Glutamatergic neuron (in vitro differentiated cells): Measurements from ENCODE around the gene CASK. TPM values are rescaled to one million over a fixed set of nuclear protein-coding genes. Genes with fewer than 3 reads are reported as not detected.

ENCODE experiments used
- DNase-seq: peaks from one replicate; pipeline ENCODE4 v3.0.0; 2022
- H3K27ac Mint-ChIP-seq: one replicate; pipeline ENCODE4 v1.8.0; 2020; ENCODE audit warnings: mild to moderate bottlenecking, mixed read lengths, inconsistent platforms; ENCODE audit not compliant: unreplicated experiment
- H3K27me3 Mint-ChIP-seq: one replicate; pipeline ENCODE4 v1.8.0; 2020; ENCODE audit warnings: mild to moderate bottlenecking, moderate library complexity, mixed read lengths, inconsistent platforms; ENCODE audit not compliant: unreplicated experiment
- H3K36me3 Mint-ChIP-seq: one replicate; pipeline ENCODE4 v1.8.0; 2020; ENCODE audit warnings: mild to moderate bottlenecking, mixed read lengths, inconsistent platforms; ENCODE audit not compliant: unreplicated experiment
- H3K4me1 Mint-ChIP-seq: one replicate; pipeline ENCODE4 v1.8.0; 2020; ENCODE audit warnings: mild to moderate bottlenecking, low read depth, mixed read lengths, inconsistent platforms; ENCODE audit not compliant: unreplicated experiment
- H3K4me3 Mint-ChIP-seq: one replicate; pipeline ENCODE4 v1.8.0; 2020; ENCODE audit warnings: mild to moderate bottlenecking, mixed read lengths, inconsistent platforms; ENCODE audit not compliant: unreplicated experiment
- H3K9me3 Mint-ChIP-seq: one replicate; pipeline ENCODE4 v1.8.0; 2020; ENCODE audit warnings: mild to moderate bottlenecking, moderate library complexity, mixed read lengths, inconsistent platforms; ENCODE audit not compliant: unreplicated experiment
- total RNA-seq: library from RNA; stranded (reverse); fragmentation: NEBNext Ultra II Directional; extraction: Animal tissue kit (Norgen Biotek cat#: 25700); gene quantifications from one replicate; pipeline ENCODE4 v1.2.1, GENCODE V29; 2021; ENCODE audit not compliant: unreplicated experiment
- TF ChIP-seq, protein P1 (sequence below): fragments of 200-600 bp; sonication (generic); IDR thresholded peaks from one replicate; pipeline ENCODE4 v1.5.0; 2021; ENCODE audit not compliant: partially characterized antibody, unreplicated experiment

Gene CASK
- total RNA-seq, 1 donor from 2014 or later, result 173 TPM

- no peak overlapping the region for H3K4me3 Mint-ChIP-seq
- H3K36me3 Mint-ChIP-seq, result no peaks in the 10 kb centered on the region
- H3K27ac Mint-ChIP-seq, result no peak overlapping the region
- H3K9me3 Mint-ChIP-seq, result no peaks in the 10 kb centered on the region
- TF ChIP-seq, protein P1, sequence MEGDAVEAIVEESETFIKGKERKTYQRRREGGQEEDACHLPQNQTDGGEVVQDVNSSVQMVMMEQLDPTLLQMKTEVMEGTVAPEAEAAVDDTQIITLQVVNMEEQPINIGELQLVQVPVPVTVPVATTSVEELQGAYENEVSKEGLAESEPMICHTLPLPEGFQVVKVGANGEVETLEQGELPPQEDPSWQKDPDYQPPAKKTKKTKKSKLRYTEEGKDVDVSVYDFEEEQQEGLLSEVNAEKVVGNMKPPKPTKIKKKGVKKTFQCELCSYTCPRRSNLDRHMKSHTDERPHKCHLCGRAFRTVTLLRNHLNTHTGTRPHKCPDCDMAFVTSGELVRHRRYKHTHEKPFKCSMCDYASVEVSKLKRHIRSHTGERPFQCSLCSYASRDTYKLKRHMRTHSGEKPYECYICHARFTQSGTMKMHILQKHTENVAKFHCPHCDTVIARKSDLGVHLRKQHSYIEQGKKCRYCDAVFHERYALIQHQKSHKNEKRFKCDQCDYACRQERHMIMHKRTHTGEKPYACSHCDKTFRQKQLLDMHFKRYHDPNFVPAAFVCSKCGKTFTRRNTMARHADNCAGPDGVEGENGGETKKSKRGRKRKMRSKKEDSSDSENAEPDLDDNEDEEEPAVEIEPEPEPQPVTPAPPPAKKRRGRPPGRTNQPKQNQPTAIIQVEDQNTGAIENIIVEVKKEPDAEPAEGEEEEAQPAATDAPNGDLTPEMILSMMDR, result no peak
- no peak for DNase-seq
- H3K27me3 Mint-ChIP-seq, result peaks cover 5% of the 10 kb centered on the region
- no peaks in the 10 kb centered on the region for H3K4me1 Mint-ChIP-seq
These were observed 411.0 kb downstream of the CASK start for GRCh38 chrX:41512394-41512793.

DNA sequence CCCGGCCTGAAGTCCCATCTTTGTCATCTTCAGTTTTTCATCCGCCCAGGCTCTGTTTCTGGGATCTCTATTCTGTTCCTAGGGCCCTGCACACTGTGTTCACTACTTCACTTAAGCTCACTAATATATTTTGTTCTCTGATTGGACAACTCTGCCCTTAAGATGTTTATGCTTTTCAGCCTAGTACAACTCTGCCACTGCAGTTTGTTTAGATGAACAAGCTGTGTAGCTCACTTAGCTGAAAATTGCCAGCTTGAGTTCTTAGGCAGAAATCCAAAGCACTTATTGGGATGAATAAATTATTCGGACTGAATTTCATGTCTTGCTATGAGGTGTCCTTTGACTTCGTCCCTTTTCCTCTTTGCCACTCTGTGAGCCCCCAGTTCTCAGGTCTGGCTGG is 415.4 kb downstream of the CASK start:
- no peak overlapping the region for H3K27ac Mint-ChIP-seq
- H3K36me3 Mint-ChIP-seq, result no peaks in the 10 kb centered on the region
- TF ChIP-seq, protein P1, result no peak
- H3K4me3 Mint-ChIP-seq, result no peak overlapping the region
- H3K27me3 Mint-ChIP-seq, result no peaks in the 10 kb centered on the region
- DNase-seq, result no peak
- no peaks in the 10 kb centered on the region for H3K4me1 Mint-ChIP-seq
- H3K9me3 Mint-ChIP-seq, result no peaks in the 10 kb centered on the region

DNA sequence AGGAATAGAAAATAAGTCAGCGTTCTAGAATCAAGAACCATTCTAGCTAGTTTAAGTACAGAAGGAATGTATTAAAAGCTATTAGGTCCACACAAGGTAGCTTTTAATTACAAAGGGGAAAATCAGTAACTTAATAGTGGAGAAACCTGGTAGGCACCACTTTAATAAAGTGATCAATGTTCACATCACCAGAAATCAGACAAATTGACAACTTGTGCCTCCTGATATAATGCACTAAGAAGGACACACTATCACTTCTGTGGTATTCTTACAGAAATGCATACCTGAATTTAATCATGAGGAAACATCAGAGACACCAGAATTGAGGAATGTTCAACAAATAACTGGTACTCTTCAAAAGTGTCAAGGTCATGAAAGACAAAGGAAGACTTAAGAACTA is 421.4 kb downstream of the CASK start:
- DNase-seq, result no peak
- TF ChIP-seq, protein P1, result no peak
- Mint-ChIP-seq H3K9me3 (no peaks in the 10 kb centered on the region), H3K27me3 (no peaks in the 10 kb centered on the region), H3K27ac (no peak overlapping the region), H3K4me3 (no peak overlapping the region), H3K36me3 (no peaks in the 10 kb centered on the region), H3K4me1 (no peaks in the 10 kb centered on the region)

GRCh38 chrX:41499984-41500383 is 423.4 kb downstream of the CASK start:
- H3K27me3 Mint-ChIP-seq, result no peaks in the 10 kb centered on the region
- no peaks in the 10 kb centered on the region for H3K9me3 Mint-ChIP-seq

DNA sequence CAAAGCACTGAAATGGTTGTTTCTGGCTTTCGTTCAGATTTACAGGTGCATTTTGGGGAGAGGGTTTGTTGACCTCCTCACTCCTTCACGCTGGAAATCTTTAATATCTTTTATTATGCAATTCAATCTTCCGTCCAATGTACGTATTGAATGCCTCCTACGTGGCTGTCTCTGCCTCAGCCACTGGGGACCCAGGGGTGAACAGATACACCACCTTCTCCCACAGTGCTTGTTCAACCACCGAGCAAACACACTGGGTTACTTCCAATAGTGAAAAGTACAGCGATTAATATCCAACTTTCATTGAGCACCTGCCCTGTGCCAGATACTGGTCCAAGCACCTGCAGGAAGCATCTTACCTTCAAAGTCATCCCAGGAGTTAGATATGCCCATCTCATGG is 424.2 kb downstream of the CASK start:
- no peak for DNase-seq
- Mint-ChIP-seq H3K27me3 (no peaks in the 10 kb centered on the region), H3K27ac (no peak overlapping the region), H3K36me3 (no peaks in the 10 kb centered on the region), H3K9me3 (no peaks in the 10 kb centered on the region), H3K4me1 (no peaks in the 10 kb centered on the region), H3K4me3 (no peak overlapping the region)
- TF ChIP-seq, protein P1, result no peak

More at GRCh38 chrX:41499984-41500383, 423.4 kb downstream of the CASK start:
- Mint-ChIP-seq H3K4me3 (no peak overlapping the region), H3K36me3 (no peaks in the 10 kb centered on the region), H3K4me1 (no peaks in the 10 kb centered on the region), H3K27ac (no peak overlapping the region)
- DNase-seq, result no peak
- TF ChIP-seq, protein P1, result no peak
